Kasumi-1 (cell line): ENCODE results near the gene SLC29A4.
"Not testable (repeated sequence)": the region's sequence is repeated elsewhere in the genome, so short reads cannot be mapped to it uniquely, and the experiment has no call there.

ENCODE experiments used
- DNase-seq, 2 experiments: peaks; one replicate each; lab custom pipeline; 2025; lab: John Stamatoyannopoulos, UW

Gene SLC29A4

DNA sequence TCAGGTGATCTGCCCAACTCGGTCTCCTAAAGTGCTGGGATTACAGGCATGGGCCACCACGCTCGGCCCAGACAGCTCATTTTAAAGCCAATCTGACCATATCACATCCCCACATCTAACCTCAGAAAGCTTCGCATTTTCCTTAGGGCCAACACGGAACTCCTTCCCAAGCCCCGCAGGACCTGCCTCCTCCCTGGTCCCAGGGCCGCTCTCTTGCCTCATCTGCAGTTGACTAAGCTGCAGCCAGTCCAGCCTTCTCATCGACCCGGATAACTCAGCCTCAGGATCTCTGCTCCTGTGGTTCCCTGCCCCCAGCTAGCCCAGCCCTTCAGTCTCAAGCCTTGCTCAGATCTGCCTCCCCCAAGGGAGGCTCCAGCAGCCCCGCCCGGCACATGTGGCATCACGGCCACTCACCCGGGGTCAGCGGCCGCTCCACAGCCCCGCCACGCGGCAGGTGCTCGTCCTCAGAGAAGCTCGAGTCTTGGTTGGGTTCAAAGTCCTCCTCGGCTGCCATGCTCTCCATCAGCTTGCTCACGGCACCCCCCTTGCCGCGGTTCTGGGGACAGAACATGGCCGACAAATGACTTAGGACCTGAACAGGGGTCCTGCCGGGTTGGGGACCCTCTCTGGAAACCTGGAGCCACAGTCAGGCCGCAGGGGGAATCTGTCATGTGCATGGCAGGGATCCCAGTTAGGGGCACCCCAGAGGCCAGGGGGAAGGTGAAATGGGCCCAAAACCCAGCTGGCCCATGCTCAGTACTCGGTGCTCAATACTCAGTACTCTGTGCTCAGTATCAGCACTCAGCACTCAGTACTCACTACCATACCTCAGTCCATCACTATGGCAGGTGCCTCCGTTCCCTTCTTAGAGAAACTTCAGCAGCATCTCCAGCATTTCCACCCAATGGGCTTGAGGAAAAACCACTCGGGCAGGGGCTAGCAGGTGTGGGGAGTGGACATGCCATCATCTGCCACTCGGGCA is 41.3 kb downstream of the SLC29A4 start:
- not testable (repeated sequence) for DNase-seq

DNA sequence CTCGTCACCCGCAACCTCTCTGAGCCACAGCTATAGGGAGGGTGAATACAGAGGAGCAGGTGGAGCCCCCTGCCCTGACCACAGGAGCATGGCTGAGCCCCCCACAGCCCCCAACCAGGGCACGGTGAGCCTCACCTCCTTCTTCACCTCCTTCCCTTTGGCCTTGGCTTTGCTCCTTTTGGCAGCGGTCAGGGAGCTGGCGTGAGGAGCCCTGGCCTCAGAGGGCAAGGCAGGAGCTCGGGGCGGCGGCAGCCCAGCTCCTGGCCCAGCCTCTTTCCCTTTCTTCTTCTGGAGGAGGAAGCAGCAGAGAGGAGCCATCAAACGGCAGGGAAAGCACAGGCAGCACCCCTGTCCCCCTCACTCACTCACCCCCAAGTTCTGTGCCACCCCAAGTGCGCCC is 42.2 kb downstream of the SLC29A4 start:
- DNase-seq = no peak

GRCh38 chr7:5330288-5330687 is 47.5 kb downstream of the SLC29A4 start:
- no peak for DNase-seq

GRCh38 chr7:5332579-5332978 is 49.8 kb downstream of the SLC29A4 start:
- no peak for DNase-seq

DNA sequence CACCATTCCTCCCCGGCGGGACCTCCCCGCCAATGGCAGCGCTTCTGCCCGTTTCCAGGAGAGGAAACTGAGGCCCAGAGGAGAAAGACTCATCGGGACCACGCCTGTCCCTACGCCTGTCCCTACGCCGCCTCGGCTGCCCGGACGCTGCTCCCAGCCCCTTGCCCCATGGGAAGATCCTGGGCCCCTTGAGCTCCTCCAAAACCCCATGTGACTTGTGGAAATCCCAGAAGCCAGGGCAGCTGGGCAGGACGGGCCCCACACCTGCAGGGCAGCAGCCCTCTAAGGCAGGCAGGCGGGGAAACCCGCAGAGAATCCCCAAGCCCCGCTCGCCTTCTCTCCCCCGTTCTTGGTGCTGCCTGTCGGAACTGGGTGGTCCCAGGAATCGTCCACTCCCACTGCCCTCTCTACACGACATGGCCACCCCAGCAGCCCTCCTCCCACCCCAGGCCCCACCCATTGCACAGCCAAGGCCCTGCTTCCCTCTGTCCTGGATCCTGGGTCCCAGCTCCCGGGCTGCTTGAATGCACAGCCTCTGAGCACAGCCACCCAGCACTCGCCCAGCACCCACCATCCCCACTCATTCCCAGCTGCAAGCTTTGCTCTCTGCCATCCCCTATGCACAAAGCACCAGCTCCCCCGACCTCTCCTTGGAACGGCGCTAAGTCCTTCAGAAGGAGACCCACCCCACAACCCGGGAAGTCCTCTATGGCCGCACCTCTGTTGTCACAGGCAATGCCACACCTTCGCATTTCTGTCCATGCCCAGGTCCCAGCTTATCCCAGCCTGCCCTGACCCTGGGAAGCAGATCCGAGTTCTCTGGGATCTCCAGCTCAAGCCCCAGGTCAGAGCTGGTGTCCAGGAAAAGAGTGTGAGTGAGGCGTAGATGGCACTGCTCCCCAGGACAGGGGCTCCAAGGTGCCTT is 50.6 kb downstream of the SLC29A4 start:
- DNase-seq = no peak

GRCh38 chr7:5334671-5335070 is 51.9 kb downstream of the SLC29A4 start:
- no peak for DNase-seq

- no peak for DNase-seq
These were observed 54.3 kb downstream of the SLC29A4 start for GRCh38 chr7:5337047-5337446.

DNA sequence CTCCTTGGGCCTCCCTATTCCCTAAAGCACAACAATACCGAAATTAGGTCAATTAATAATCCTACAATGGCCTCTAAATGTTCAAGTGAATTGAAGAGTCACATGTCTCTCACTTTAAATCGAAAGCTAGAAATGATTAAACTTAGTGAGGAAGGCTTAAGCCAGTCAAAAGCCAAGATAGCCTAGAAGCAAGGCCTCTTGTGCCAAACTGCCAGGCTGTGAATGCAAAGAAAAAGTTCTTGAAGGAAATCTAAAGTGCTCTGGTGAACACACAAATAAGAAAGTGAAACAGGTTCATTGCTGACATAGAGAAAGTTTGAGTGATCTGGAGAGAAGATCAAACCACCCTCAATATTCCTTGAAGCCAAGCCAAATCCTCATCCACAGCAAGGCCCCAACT is 57.2 kb downstream of the SLC29A4 start:
- no peak for DNase-seq

GRCh38 chr7:5342631-5343030 is 59.9 kb downstream of the SLC29A4 start:
- no peak for DNase-seq

DNA sequence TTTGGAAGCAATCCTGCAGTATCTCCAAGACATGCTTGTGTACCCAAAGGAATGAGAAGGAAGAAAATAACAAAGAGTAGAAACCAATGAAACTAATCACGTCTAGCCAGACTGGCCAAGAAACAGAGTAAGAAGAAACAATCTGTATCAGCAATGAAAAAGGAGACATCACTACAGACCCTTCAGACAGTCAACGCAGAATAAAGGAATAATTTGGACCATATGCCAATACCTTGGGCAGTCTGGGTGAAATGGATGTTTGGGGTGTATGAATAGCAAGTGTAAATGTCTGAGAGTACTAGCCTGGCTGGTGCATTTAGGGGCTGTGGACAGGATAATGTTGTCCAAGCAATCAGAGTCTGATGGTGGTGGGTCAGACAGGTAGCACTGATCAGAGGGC is 61.1 kb downstream of the SLC29A4 start:
- DNase-seq = no peak

- no peak for DNase-seq
These were observed 61.6 kb downstream of the SLC29A4 start for GRCh38 chr7:5344342-5344741.

GRCh38 chr7:5345171-5345570 is 62.4 kb downstream of the SLC29A4 start:
- no peak for DNase-seq

GRCh38 chr7:5345671-5346070 is 62.9 kb downstream of the SLC29A4 start:
- no peak for DNase-seq

GRCh38 chr7:5348134-5349004 is 65.6 kb downstream of the SLC29A4 start:
- DNase-seq = no peak

GRCh38 chr7:5349005-5349380 is 66.2 kb downstream of the SLC29A4 start:
- DNase-seq = no peak

DNA sequence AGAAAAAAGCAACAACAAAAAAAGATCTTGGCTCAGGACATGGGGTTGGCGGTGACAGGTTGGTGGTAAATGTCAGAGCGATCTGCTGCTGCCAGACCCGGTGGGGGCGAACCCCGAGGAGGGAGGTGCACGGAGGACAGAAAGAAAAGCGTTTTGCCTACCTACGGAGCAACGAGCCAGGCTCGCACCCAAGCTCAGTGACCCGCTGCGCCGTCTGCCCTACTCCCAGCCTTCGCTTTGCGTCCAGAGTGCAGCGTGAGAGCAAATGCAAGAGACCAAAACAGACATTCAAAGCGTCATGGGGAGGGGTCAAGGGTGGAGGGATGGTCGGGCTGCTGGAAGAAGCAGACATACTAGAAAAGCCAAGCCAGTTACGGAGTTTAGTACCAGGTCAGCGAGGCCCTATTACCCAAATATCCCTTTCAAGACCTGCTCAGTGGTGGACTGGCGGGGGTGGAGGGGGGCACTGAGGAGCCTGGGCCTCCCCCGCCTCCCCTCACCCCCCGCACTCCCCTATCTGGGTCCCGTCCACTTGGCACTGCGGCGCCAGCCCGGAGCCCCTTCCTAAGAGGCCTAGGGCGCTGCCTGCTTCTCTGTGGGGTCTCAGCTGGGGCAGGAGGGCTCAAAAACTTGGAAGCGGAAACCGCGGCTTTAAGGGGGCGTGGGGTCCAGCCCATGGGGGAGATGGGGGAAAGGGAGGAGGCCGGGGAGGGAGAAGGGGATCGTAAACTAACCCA is 66.9 kb downstream of the SLC29A4 start:
- DNase-seq = no peak

DNA sequence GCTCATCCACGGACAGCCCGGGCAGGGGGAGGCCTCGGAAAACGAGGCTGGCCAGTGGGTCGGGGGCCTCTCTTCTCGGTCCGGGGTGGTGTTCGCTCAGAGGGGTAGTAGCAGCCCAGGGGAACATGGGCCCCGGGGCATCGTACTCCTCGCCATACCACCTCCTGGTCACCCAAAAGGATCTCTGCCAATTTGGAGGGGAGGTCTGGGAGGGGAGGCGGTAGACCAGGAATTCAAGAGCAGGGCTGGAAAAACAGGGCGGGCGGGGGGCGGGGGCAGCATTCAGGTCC is 67.4 kb downstream of the SLC29A4 start:
- DNase-seq = no peak

DNA sequence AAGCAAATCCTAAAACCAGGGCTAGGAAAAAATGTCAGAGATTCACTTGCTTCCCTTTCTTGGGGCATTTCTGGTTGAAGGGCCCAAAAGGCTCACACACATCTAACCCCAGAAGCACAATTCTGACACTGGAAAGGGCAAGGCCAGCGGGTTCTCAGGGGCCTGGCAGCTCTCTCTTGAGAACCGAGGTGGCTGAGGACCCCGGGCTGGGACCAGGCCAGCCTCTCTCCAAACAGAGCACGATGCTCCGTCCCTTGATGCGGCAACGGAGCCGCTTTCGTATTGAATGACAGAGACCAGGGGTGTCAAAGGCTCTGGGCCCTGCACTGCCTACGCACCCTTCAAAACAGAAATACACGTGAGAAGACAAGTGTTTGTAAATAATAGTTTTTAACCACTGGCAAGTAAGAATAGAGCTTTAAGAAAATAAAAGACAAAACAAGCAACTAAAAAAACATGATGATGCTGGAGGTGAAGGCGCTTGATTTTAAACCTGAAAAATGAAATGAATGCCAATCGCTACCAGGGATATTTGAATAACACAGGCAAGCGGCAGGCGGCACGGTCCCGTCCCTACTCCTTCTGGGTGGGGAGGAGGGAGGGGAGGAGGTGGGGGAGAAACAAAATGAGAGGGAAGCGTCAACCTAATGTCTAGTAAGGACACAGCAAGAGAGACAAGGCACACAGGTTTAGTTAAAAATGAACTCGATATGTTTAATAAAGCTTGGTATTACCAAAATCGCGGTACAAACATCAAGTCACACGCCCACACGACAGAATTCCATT is 68.0 kb downstream of the SLC29A4 start:
- DNase-seq = no peak

DNA sequence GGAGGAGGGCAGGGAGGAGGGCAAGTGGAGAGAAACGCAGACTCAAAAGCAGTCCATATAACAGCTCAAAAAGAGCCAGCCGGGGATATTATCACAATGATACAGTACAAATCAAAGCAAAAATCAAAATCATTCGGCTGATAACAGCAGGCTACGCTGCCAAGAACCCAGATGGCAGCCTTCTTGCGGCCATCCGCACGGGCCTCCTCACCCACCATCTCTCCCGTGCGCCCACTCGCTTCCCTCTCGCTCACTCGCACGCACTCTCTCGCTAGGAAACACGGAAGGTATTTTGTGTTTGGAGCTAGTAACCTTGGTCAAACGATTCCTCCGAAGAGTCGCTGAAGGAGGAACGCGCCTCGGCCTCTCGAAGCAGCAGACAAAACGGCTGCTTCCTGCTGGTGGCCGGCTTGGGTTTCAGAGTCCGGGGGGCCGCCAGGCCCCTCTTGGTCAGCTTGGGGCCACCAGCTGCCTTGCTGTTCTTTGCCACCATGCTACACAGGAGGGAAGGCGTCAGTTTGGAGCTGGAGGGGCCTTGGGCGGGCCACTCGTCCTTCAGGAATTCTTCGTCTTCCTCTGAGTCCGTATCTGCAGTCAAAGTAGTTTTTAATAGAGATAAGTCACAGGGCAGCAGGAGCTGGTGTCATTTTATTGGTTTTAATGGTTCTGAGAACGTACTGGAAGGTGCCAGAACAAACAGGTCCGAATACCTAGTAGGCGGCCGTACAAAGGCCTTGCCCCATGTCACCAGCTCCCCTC is 68.9 kb downstream of the SLC29A4 start:
- no peak for DNase-seq
